Stimulated activated naive CD4-positive, alpha-beta T cell (primary cell): Measurements from ENCODE around the gene MIOX.
"Not testable (repeated sequence)": the region's sequence is repeated elsewhere in the genome, so short reads cannot be mapped to it uniquely, and the experiment has no call there.

ENCODE experiments used
- DNase-seq, 6 experiments: peaks; one replicate each; lab custom pipeline; 2025; lab: John Stamatoyannopoulos, UW

The MIOX gene

DNA sequence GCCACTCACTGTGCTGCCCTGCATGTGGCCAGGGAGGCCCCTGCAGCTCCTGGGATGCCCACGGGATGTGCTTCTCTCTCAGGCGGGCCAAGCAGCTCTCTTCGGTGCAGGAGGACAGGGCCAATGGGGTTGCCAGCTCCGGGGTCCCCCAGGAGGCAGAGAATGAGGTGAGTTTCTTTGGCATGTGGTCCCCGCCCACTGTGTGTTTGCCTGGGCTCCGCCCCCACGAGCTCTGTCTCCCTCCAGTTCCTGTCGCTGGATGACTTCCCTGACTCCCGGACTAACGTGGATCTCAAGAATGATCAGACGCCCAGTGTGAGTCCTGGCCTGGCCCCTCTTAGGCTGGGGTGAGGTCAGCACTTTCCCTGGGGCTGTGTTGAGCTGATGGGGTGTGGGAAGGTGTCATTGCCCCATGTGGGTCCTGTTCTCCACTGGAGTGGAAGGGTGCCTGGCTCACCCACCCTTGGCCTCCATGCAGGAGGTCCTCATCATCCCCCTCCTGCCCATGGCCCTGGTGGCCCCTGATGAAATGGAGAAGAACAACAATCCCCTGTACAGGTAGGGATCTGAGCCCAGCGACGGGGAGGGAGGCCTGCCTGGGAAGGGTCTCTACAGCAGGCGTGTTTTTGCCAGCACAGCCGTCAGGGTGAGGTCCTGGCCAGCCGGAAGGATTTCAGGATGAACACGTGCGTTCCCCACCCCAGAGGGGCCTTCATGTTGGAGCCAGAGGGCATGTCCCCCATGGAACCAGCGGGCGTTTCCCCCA lies 31.0 kb downstream of the MIOX start:
- DNase-seq, result no peak

DNA sequence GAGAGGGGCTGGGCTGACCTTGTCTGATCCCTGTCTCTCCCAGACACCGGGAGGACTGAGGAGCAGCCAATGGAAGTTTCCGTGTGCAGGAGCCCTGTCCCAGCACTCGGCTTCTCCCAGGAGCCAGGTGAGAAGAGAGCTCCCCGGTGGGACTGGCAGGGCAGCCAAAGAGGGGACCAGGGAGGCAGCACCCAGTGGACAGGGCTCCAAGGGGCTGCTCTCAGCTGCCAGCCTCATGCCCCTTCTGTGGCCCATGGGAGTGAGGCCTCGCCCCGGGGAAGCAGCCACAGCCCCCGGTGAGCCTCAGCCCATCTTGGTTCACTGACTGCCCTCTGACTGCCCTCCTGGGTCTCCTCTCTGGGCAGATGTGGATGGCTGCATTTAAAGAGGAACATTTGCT lies 31.9 kb downstream of the MIOX start:
- no peak for DNase-seq

DNA sequence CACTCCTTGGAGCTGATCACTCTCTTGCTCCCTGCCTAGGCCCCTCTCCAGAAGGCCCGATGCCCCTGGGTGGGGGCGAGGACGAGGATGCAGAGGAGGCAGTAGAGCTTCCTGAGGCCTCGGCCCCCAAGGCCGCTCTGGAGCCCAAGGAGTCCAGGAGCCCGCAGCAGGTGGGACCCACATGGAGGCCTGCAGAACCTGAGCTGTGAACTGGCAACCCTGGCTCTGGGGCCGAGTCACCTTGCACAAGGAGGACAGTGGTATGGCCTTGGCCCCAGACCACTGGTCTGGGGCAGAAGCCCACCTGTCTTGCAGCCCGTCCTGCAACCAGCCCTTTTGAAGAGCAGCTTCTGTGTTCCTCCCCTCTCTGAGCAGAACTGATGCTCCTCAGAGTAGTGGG lies 32.5 kb downstream of the MIOX start:
- no peak for DNase-seq

DNA sequence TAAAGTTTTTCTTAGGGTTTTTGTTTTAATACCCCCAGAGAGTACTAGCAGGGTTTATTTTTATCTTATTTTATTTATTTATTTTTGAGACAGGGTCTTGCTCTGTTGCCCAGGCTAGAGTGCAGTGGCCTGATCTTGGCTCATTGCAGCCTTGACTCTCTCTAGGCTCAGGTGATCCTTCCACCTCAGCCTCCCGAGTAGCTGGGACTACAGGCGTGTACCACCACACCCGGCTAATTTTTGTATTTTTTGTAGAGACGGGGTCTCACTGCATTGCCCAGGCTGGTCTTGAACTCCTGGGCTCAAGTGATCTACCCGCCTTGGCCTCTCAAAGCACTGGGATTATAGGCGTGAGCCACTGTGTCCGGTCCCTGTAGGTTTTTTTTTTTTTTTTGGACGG lies 33.5 kb downstream of the MIOX start:
- not testable (repeated sequence) for DNase-seq

DNA sequence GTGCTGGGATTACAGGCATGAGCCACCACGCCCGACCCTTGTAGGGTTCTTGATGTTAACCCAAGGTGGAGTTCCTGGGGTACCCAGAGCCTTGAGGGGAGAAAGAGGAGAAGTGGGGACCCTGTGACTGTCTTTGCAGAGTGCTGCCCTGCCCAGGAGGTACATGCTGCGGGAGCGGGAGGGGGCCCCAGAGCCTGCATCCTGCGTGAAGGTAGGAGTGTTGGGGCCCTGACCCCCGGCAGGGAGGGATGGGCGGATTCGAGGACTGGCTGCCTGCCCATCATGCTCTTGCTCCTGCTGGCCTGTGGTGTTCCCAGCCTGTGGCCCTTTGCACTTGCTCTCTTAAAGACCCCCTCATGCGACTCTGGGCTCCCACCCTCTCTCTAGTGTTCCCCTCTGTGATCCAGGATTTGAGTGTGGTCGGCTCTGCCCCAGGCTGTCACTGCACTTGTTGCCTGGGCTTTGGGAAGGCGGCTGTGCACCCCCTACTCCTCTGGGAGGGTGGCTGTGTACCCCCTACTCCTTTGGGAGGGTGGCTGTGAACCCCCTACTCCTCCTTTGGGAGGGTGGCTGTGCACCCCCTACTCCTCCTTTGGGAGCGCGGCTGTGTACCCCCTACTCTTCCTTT lies 34.3 kb downstream of the MIOX start:
- DNase-seq, result no peak

DNA sequence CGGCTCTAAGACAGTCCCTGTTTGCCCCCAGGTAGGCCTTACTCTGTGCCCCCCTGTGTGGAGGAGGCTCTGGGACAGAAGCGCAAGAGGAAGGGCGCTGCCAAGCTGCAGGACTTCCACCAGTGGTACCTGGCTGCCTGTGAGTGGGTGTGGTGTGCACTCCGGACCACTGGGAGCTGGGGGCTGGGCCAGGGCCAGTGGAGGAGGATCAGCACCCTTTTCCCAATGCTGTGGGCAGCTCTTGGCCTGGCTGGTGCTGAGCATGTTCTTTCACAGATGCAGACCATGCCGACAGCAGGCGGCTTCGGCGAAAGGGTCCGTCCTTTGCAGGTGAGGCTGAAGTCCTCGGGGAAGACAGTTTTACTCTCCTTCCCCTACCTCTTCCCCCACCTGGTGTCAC lies 35.1 kb downstream of the MIOX start:
- no peak for DNase-seq

DNA sequence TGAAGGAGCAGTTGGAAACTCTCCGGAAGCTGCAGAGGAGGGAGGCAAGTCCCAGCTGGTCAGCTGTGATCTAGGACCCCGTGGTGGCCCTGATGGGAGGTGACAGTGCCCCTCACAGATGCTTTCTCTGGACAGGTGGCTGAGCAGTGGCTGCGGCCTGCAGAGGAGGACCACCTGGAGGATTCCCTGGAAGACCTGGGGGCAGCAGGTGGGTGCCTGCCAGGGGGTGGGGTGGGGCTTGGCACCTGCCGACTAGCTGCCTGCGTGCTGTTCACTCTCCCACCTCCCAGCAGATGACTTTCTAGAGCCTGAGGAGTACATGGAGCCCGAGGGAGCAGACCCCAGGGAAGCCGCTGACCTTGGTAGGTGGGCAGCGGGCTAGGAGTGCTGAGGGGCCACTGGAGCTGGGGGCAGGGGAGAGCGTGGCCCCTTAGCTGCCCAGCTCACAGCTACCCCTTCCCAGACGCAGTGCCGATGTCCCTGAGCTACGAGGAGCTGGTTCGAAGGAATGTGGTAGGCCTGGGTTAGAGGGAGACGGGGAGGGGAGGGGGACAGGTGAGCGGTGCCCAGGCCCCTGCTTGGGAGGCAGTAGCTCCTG lies 35.6 kb downstream of the MIOX start:
- DNase-seq, result no peak

DNA sequence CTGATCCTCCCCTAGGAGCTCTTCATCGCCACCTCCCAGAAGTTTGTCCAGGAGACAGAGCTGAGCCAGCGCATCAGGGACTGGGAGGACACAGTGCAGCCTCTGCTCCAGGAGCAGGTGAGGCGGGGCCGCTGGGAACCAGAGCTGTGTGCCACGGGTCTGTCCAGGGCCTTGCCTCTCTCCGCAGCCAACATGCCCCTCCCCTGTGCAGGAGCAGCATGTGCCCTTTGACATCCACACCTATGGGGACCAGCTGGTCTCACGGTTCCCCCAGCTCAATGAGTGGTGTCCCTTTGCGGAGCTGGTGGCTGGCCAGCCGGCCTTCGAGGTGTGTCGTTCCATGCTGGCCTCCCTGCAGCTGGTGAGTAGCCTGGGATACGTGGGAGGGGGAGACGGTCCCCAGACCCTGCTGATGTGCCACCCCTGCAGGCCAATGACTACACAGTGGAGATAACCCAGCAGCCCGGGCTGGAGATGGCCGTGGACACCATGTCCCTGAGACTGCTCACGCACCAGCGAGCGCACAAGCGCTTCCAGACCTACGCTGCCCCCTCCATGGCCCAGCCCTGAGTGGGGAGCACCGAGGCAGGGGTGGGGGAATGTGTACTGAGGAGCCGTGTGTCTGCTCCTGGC lies 36.3 kb downstream of the MIOX start:
- DNase-seq, result no peak

DNA sequence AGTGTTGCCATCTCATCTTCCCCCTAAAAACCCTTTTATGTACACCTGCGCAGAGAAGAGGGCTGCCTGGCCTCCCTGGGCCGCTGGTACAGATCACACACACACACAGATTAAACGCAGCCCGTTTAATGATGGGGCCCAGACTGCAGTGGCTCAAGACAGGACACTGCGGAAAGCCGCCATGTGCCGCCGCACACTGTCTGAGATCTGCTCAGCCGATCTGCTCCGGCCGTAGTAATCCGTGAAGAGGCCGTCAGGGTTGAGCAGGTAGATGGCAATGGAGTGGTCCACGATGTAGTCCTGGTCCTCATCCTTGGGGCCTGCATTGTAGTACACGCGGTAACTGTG lies 36.8 kb downstream of the MIOX start:
- DNase-seq, result no peak

DNA sequence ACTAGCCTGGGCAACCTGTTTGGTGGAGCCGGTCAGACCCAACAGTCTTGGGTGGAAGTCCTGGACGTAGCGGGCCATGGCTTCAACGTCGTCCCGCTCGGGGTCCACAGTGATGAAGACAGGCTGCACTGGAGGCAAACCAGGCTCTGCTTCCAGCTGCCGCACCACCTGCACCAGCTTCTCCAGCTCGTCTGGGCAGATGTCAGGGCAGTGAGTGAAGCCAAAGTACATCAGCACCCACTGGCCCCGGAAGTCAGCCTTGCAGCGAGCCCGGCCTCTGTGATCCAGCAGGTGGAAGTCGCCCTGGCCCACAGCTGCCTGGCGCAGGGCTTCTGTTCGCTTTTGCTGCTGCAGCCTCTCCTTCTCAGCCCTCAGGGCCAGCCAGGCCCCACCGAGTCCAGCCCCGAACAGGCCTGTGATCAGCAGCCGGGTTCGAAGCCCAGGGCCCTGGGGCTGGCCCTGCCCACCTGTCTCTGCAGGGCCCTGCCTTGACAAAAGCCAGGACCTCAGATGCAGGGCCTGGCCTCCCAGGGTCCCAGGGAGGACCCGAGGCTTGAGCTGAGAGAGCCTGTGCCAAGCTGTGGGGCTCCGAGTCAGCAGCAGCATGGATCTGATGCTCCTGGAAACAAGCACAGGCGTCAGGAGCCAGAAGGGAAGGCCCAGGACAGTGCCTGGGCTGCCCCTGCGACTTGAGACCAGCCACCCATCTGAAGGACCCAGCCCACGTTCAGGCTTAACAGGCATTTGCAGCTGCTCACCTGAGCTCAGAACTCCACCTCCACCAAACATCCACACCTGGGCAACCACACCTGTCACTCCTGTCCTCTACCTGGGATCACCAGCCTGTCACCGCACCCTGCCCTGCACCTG lies 37.4 kb downstream of the MIOX start:
- no peak for DNase-seq

DNA sequence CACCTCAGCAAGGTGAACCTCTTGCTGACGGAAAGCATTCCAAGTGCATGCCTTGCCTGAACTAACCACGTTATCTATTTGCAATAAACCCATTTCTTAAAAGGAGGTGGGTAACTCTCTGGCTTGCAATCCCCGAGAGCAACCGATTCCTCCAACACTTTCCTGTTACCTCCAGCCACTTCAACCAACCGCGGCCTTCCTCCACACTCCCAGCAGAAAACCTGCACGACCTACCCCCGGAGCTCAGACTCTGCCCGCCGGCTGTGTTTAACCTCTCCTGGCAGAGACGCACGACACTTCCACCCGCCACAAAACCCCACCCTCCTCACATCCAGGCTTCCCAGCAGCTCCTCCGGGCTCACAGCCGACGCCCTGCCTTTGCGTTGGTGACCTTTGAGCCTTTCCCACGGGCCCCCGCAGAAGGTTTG lies 38.0 kb downstream of the MIOX start:
- DNase-seq, result peak in 1 of 6 experiments; percentile 34

DNA sequence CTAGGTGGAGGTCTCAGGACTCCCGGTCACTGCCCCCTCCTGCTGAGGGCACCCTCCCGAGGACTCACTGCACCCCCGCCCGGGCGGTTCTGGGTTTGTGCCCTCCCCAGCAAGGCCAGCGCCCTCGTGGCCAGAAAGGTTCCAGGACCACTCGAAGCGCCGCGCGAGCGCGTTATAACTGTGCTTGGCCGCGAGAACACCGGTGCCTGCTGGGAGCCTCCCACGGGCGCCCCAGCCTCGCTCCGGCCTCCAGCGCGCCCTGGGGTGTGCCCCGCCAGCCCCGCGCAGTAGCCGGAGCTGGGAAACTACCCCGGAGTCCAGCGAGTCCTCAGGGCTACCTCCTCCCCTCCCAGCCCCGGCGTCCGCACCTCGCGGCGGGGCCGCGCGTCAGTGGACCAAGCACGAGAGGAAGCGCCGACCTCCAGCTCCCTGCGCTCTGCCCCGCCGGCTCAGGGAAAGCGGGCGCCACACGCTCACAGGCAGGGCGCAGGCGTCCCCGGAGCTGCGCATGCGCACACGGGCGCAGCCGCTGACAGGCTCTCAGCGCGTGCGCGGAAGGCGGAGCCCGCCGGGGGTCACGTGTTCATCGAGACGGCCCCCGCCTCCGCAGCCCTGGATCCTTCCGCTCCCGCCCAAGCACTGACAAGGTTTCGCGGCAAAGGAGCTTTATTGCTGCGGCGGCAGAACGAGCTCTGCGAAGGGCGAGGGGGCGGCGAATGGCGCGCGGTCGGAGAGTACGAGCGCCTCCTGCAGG lies 38.6 kb downstream of the MIOX start, which contains the start of gene SCO2:
SCO2 (minus strand) TSS at position 495 of the 754 bp plus-strand sequence. CDS start 1,187 bp downstream, outside the sequence.
- peak; percentile 92 to 97 (median 96) for DNase-seq

DNA sequence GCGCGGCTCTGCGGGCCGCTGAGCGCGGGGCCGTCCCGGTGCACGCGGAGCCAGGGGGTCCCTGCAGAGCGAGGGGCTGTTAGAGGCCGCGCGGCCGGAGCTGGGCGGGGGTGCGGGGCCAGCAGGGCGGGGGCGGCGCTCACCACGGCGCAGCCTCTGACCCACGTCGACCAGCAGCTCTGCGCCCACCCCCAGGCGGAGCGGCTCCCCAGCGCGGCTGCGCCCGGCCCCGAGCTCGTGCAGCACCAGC lies 39.1 kb downstream of the MIOX start:
- no peak for DNase-seq

DNA sequence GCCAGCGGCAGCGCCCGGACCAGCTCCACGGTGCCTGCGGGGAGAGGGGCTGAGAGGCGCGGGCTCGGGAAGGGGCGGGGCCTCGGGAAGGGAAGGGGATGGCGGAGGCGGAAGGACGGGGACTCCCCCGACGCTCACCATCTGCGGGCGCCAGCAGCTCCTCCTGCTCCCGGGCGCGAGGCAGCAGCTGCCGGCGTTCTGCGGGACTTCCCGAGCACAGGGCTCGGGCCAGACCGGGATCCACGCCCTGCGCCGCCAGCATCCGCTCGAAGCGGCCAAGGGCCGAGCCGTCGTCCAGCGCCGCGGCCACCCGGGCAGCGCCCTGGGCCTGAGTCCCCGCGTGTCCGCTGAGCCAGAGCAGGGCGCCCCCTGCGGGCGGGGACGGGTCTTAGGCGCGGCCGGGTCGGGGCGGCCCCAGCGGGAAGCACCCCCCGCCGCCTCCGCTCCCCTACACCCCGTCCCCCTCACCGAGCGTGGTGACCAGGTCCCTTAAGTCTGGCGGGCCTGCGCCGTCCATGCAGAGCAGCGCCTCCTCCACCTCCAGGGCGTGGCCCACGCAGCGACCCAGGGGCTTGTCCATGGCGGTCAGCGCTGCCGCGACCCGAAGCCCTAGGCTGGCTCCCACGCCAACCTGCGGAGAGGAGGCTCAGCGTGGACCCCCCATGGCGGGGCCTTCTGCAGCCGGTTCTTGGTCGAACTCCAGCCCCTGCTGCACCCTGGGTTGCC lies 39.6 kb downstream of the MIOX start:
- DNase-seq, result peak; percentile 67 to 88 (median 81)

DNA sequence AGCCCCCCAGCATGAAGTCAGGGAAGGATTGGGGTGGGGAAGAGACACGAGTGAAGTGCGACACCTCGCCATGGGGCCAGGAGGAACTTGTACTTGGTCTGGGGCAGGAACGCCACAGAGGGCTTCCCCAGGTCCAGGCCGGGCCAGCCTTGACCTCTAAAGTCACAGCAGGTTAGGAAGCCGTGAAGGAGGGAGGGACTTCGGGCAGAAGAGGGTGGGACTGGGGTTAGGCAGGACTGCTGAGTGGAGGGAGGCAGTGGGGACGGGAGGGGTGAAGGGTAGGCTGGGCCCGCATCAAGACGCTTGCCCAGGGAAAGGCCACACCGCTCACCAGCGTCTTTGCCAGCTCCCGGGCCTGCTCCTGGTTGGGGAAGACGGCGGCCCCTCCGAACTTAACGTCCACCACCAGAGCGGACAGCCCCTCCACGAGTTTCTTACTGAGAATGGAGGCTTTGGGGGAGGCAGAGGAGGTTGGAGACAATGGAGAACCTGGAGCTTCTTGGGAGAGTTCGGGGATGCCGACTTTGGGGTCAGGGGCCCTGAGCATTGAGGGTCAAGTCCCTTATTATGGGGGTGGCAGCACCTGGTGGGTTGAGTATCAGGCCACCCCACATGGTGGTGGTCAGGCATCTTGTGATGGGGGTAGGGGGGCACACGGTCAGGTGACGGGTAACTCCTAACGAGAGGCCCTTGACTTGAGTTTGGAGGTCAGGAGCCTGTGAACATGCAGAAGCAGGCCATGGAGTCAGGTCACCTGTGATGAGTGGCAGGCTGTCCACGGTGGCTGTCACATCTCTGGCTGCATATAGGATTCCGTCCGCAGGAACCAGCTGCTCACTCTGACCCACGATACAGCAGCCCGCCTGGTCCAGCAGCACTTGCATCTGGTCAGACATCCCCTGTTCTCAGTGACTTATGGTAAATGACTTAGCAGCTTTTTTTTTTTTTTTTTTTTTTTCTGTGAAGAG lies 40.5 kb downstream of the MIOX start:
- DNase-seq, result peak in 1 of 6 experiments; percentile 48

DNA sequence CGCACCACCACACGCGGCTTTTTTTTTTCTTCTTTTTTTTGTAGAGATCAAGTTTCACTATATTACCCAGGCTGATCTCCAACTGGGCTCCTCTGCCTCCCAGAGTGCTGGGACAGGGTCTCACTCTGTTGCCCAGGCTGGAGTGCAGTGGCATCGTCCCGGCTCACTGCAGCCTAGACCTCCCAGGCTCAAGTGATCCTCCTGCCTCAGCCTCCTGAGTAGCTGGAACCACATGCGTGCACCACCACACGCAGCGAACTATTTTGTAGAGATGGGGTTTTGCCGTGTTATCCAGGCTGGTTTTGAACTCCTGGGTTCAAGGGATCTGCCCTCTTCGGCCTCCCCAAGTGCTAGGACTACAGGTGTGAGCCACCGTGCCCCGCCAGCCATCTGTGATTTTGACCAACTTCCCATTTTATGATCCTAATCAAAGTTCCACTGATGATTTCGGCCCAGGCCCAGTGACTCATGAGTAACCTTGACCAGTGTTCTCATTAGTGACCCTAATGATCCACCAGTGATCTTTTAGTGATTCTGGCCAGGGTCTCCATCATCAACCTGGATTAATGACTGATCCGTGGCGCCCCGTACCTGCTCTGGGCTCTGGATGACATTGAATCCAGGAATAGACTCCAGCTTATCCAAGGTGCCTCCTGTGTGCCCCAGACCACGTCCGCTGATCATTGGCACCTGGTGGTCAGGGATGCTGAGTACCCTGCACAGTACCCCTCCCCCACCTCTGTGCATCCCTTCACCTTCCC lies 41.4 kb downstream of the MIOX start:
- DNase-seq, result no peak

DNA sequence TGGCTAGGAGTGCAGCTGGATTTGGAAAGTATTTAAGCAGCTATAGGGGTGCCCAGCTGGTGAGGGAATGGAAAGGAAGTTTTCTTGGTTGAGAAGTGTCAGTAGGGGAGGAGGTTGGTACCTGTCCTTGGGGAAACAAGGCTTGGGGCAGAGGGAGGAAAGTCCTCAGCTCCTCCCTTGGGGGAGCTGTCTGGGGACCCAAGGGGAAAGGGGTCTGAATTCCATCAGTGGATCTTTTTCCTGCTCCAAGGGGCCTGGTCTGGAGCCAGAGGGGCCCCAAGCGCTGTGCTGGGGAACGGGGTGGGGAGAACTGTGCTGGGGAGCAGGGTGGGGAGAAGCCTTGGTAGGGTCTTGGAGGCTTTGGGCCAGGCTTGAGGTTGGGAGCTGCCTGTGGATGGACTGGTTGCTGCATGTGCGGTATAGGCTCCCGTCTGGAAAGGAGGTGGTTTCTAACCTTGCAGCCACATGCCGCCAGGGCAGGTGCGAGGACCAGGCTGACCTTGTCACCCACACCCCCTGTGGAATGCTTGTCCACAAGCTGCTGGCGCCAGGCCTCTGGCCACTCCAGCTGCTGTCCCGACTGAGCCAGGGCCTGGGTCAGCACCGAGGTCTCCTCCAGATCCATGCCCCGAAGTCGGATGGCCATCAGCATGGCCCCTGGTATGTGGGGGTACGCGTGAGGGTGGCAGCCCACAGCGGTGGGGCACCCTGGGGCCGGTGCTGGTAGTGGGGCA lies 42.2 kb downstream of the MIOX start:
- no peak for DNase-seq

DNA sequence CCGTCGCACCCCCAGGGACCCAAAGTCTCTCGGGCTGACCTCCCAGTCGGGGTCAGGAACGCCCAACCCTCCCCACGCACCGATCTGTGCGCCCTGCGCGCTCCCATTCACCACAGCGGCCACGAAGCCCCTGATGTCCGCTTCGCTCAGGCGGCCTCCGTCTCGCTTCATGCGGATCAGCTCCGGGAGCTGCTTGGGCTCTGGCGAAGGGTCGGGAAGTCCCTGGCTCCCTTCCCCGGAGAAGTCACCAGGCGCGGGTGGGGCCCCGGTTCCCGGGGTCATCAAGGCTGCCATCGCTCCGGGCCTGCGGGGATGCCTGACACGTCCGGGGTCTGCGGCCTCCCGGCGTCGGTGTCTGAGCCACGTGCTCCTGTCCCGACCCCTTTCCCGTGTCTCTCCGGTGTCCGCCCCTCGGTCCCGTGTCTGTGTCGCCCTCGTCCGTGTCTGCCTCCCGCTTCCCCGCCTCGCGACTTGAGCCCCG lies 42.8 kb downstream of the MIOX start:
- DNase-seq, result no peak
